SK-N-SH (cell line): ENCODE measurements around the gene LIN37. TPM values are rescaled to one million over a fixed set of nuclear protein-coding genes. Genes with fewer than 3 reads are reported as not detected.
A peak's percentile ranks its signal among the peaks of the same experiment; 100 is the strongest.

ENCODE experiments used
- CTCF ChIA-PET: fragments of 300-600, 350-600 bp; formaldehyde crosslinking; extraction: SDS; loops from one replicate; lab custom pipeline; 2021; lab: Yijun Ruan, JAX
- POLR2A ChIA-PET: fragments of 350-600 bp; sonication (Branson Sonifier 250); formaldehyde crosslinking; extraction: SDS; loops from one replicate; lab custom pipeline; 2020; ENCODE audit warnings: antibody characterized with exemption, inconsistent platforms; lab: Yijun Ruan, JAX
- DNase-seq: peaks from one replicate; pipeline ENCODE4 v3.0.0; 2012
- H2AFZ ChIP-seq: fragments of 200-600 bp; sonication (generic); 2 replicates; pipeline ENCODE4 v1.8.1; 2016; ENCODE audit warnings: antibody characterized with exemption, mild to moderate bottlenecking, low read depth
- H3F3A ChIP-seq: fragments of 200-600 bp; sonication (generic); replicated peaks from 2 replicates; pipeline ENCODE3; 2016; ENCODE audit warnings: antibody characterized with exemption, mild to moderate bottlenecking; ENCODE audit not compliant: insufficient read depth
- H3K27ac ChIP-seq, 2 experiments: fragments of 200-500 bp in 1 of 2; fragments of 200-600 bp in 1 of 2; sonication (Bioruptor generic) in 1 of 2; sonication (generic), shearing (Covaris generic) in 1 of 2; 2 replicates each; pipeline versions ENCODE4 v1.5.1 to v1.6.1; 2014 to 2016; ENCODE audit warnings: low read depth in 2 of 2, inconsistent platforms in 1 of 2, low read length in 1 of 2, mild to moderate bottlenecking in 1 of 2, mixed read lengths in 1 of 2
- H3K27me3 ChIP-seq: fragments of 200-600 bp; sonication (generic), shearing (Covaris generic); 2 replicates; pipeline ENCODE4 v1.6.1; 2016; ENCODE audit warnings: mixed run types; ENCODE audit not compliant: insufficient read depth
- H3K36me3 ChIP-seq, 2 experiments: fragments of 200-500 bp in 1 of 2; fragments of 200-600 bp in 1 of 2; sonication (Bioruptor generic) in 1 of 2; sonication (generic) in 1 of 2; replicated peaks in 1 of 2; 2 replicates each; pipeline versions ENCODE3 to v1.5.1; 2014 to 2016; ENCODE audit warnings: low read length in 1 of 2, mild to moderate bottlenecking in 1 of 2; ENCODE audit not compliant: insufficient read depth in 2 of 2, control insufficient read depth in 1 of 2
- H3K4me1 ChIP-seq, 2 experiments: fragments of 200-500 bp in 1 of 2; fragments of 200-600 bp in 1 of 2; sonication (Bioruptor generic) in 1 of 2; sonication (generic), shearing (Covaris generic) in 1 of 2; 2 replicates each; pipeline versions ENCODE4 v1.5.1 to v1.6.1; 2014 to 2016; ENCODE audit warnings: low read depth in 1 of 2, low read length in 1 of 2, mixed run types in 1 of 2; ENCODE audit not compliant: insufficient read depth in 2 of 2, control insufficient read depth in 1 of 2
- H3K4me2 ChIP-seq: fragments of 200-600 bp; sonication (generic), shearing (Covaris generic); 2 replicates; pipeline ENCODE4 v1.6.1; 2017; ENCODE audit warnings: mixed run types
- H3K4me3 ChIP-seq, 2 experiments: fragments of 200-500 bp in 1 of 2; fragments of 200-600 bp in 1 of 2; sonication (Bioruptor generic) in 1 of 2; sonication (generic), shearing (Covaris generic) in 1 of 2; 2 replicates each; pipeline versions ENCODE4 v1.5.1 to v1.8.1; 2014 to 2016; ENCODE audit warnings: low read depth in 2 of 2, inconsistent platforms in 1 of 2, low read length in 1 of 2, mild to moderate bottlenecking in 1 of 2, mixed read lengths in 1 of 2, moderate library complexity in 1 of 2
- H3K79me2 ChIP-seq: fragments of 200-600 bp; sonication (generic); 2 replicates; pipeline ENCODE4 v1.8.1; 2017; ENCODE audit warnings: mild to moderate bottlenecking; ENCODE audit not compliant: insufficient read depth
- H3K9ac ChIP-seq: fragments of 200-600 bp; sonication (generic); 2 replicates; pipeline ENCODE4 v1.6.1; 2017; ENCODE audit warnings: mixed run types
- H3K9me2 ChIP-seq: fragments of 200-600 bp; sonication (generic); 2 replicates; pipeline ENCODE4 v1.6.1; 2017; ENCODE audit warnings: mixed run types
- H3K9me3 ChIP-seq: fragments of 200-600 bp; sonication (generic); 2 replicates; pipeline ENCODE4 v1.6.1; 2017; ENCODE audit warnings: mixed run types, mild to moderate bottlenecking, moderate library complexity
- H4K20me1 ChIP-seq: fragments of 200-600 bp; sonication (generic); 2 replicates; pipeline ENCODE4 v1.6.1; 2017; ENCODE audit warnings: mild to moderate bottlenecking, mixed run types; ENCODE audit not compliant: insufficient read depth
- EZH2phosphoT487 ChIP-seq: fragments of 200-600 bp; sonication (generic); IDR thresholded peaks from 2 replicates; pipeline ENCODE4 v1.6.1; 2017; ENCODE audit warnings: low read depth, mixed run types, mild to moderate bottlenecking, antibody characterized with exemption, moderate library complexity, borderline replicate concordance
- FOSL2 ChIP-seq: IDR thresholded peaks from 2 replicates; pipeline ENCODE4 v1.4.0; 2012; ENCODE audit warnings: low read depth, mild to moderate bottlenecking, moderate library complexity, borderline replicate concordance
- NFIC ChIP-seq: IDR thresholded peaks from 2 replicates; pipeline ENCODE4 v1.4.0; 2012; ENCODE audit warnings: borderline replicate concordance
- POLR2AphosphoS5 ChIP-seq: IDR thresholded peaks from 2 replicates; pipeline ENCODE4 v1.6.1; 2012; ENCODE audit warnings: low read depth, low read length
- ZBTB33 ChIP-seq: IDR thresholded peaks from 2 replicates; pipeline ENCODE4 v1.4.0; 2012; ENCODE audit warnings: low read depth, borderline replicate concordance
- WGBS: methylation state at CpG from one replicate; pipeline ENCODE4 v1.1.6; 2017; ENCODE audit warnings: low lambda C conversion rate; 5-methylcytosine and 5-hydroxymethylcytosine counted together
- polyA plus RNA-seq, 3 experiments: library from polyadenylated mRNA; depleted of rRNA; stranded (reverse); fragments of >200 nt; gene quantifications; 2 replicates each; pipeline ENCODE4 v1.2.3, GENCODE V29; 2012
- TF ChIP-seq, protein P1 (sequence below): fragments of 150-350 bp; IDR thresholded peaks from 2 replicates; pipeline ENCODE4 v1.6.1; 2017; ENCODE audit warnings: antibody characterized with exemption, low read length, low read depth, borderline replicate concordance

Gene LIN37
- polyA plus RNA-seq, 1 of the 3 experiments (the other 2 are of a cell fraction): 21.1 TPM

- H3K36me3 ChIP-seq: peaks cover 7 to 28% of the 10 kb centered on the region in 2 experiments
- TF ChIP-seq, protein P1, sequence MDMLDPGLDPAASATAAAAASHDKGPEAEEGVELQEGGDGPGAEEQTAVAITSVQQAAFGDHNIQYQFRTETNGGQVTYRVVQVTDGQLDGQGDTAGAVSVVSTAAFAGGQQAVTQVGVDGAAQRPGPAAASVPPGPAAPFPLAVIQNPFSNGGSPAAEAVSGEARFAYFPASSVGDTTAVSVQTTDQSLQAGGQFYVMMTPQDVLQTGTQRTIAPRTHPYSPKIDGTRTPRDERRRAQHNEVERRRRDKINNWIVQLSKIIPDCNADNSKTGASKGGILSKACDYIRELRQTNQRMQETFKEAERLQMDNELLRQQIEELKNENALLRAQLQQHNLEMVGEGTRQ: no peak
- no peak for TF ChIP-seq NFIC
- TF ChIP-seq ZBTB33: no peak
- peak; percentile 37; the same call in 1 of the 2 replicates for TF ChIP-seq POLR2AphosphoS5
- no peak overlapping the region for H3K27ac ChIP-seq
- H2AFZ ChIP-seq: no peak overlapping the region
- DNase-seq: no peak
- no peak overlapping the region for H3K9ac ChIP-seq
- 100% methylated on average over 2 of the region's 2 CpGs for WGBS
- peaks cover 27% of the 10 kb centered on the region for H3K79me2 ChIP-seq
- H3K4me1 ChIP-seq: peaks cover 7 to 19% of the 10 kb centered on the region in 2 experiments; a peak in 3 of 4 replicates
- 0 out of 4 replicates have a peak overlapping the region, but pooled peaks of 1 of the 2 experiments have one; percentile 99 for H3K4me3 ChIP-seq
- ChIA-PET CTCF (interaction anchor here (0.8 to 1.3 kb wide), 3 partner anchors 13 to 60 kb away, joined by 3 to 4 read pairs (median 3); no protein-coding TSS in a partner anchor), POLR2A (interaction anchor here (0.5 kb wide), 1 partner anchor 251 kb away, joined by 3 read pairs; no protein-coding TSS in a partner anchor)
- H3F3A ChIP-seq: peaks cover 10% of the 10 kb centered on the region
- no peaks in the 10 kb centered on the region for H3K9me2 ChIP-seq
- no peaks in the 10 kb centered on the region for H3K27me3 ChIP-seq
- no peaks in the 10 kb centered on the region for H3K9me3 ChIP-seq
- peak overlapping the region; percentile 95; the same call in 1 of the 2 replicates for H3K4me2 ChIP-seq
- peaks cover 4% of the 10 kb centered on the region for H4K20me1 ChIP-seq
Measured at GRCh38 chr19:35759697-35760096, 11.3 kb downstream of the LIN37 start.

DNA sequence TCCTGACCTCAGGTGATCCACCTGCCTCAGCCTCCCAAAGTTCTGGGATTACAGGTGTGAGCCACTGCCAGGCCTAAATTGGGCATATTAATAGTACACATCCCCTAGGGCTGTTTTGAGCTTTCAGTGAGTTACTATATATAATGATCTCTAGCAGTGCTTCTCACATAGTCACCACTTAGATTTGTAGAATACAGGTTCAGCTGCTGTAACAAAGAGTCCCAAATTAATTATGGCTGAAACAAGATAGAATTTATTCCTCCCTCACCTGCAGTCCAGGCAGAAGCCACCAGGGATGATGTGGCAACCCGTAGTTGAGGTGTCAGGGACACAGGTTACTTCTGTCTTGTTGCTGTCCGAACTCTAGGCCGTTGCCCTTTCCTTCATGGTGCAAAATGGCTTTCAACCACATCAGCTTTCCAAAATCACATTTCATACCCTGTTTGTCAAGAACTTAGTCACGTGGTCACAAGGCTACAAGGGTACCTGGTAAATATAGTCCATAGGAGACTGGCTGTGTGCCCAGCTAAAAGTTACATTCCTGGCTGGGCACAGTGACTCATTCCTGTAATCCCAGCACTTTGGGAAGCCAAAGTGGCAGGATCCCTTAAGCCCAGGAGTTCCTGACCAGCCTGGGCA is 12.5 kb downstream of the LIN37 start:
- 89% methylated on average over 4 of the region's 4 CpGs for WGBS
- POLR2A ChIA-PET: no interaction called here
- peak; percentile 21; the same call in 1 of the 2 replicates for TF ChIP-seq FOSL2
- TF ChIP-seq EZH2phosphoT487: no peak
- TF ChIP-seq, all 33 proteins: peak for 1
- no peak overlapping the region for H3K4me3 ChIP-seq
- H3F3A ChIP-seq: peaks cover 10% of the 10 kb centered on the region
- no peak overlapping the region for H3K9ac ChIP-seq
- CTCF ChIA-PET: interaction anchor here (1.3 kb wide), 1 partner anchor 20 kb away, joined by 4 read pairs; no protein-coding TSS in a partner anchor
- H3K9me2 ChIP-seq: no peaks in the 10 kb centered on the region
- no peaks in the 10 kb centered on the region for H3K9me3 ChIP-seq
- H3K27me3 ChIP-seq: no peaks in the 10 kb centered on the region
- H2AFZ ChIP-seq: no peak overlapping the region
- peaks cover 5 to 28% of the 10 kb centered on the region in 2 experiments for H3K36me3 ChIP-seq
- no peak overlapping the region for H3K27ac ChIP-seq
- peaks cover 4% of the 10 kb centered on the region for H4K20me1 ChIP-seq
- H3K4me1 ChIP-seq: peaks cover 7 to 19% of the 10 kb centered on the region in 2 experiments; a peak in 3 of 4 replicates
- peaks cover 27% of the 10 kb centered on the region for H3K79me2 ChIP-seq
- H3K4me2 ChIP-seq: no peak overlapping the region
- DNase-seq: no peak
